Heart left ventricle (tissue), 16 donors: Measurements from ENCODE around the gene ZNF362. TPM values are rescaled to one million over a fixed set of nuclear protein-coding genes. Genes with fewer than 3 reads are reported as not detected.

ENCODE experiments used
- ATAC-seq, 4 donors: fragments of 200-7000 bp; cut with Tn5 transposase; one replicate each; pipeline ENCODE4 v1.9.1; 2020 to 2022; ENCODE audit warnings: moderate library complexity in 4 of 4, mild to moderate bottlenecking in 3 of 4, moderate number of reproducible peaks in 1 of 4
- DNase-seq, 5 donors: peaks; one replicate each; pipeline ENCODE4 v3.0.0-alpha.2; 2020
- H3K27ac ChIP-seq, 12 donors: fragments of 200-600 bp; sonication (generic) in 4 of 12; one replicate each; pipeline versions ENCODE4 v1.5.0 to v1.8.0; 2016 to 2022; ENCODE audit warnings: mild to moderate bottlenecking in 2 of 12
- H3K27me3 ChIP-seq, 9 donors: fragments of 200-600 bp; sonication (generic) in 2 of 9; one replicate each; pipeline versions ENCODE4 v1.5.1 to v1.8.0; 2016 to 2022; ENCODE audit warnings: mild to moderate bottlenecking in 3 of 9
- H3K36me3 ChIP-seq, 9 donors: fragments of 200-600 bp; sonication (generic) in 2 of 9; one replicate each; pipeline versions ENCODE4 v1.5.0 to v1.8.0; 2018 to 2022; ENCODE audit warnings: mild to moderate bottlenecking in 2 of 9
- H3K4me1 ChIP-seq, 12 donors: fragments of 200-600 bp; sonication (generic) in 4 of 12; one replicate each; pipeline versions ENCODE4 v1.5.0 to v1.8.0; 2016 to 2022; ENCODE audit warnings: mild to moderate bottlenecking in 3 of 12
- H3K4me3 ChIP-seq, 12 donors: fragments of 200-600 bp; sonication (generic) in 4 of 12; one replicate each; pipeline versions ENCODE4 v1.5.0 to v1.8.0; 2017 to 2022; ENCODE audit warnings: mild to moderate bottlenecking in 9 of 12, moderate library complexity in 4 of 12
- H3K9me3 ChIP-seq, 12 donors: fragments of 200-600 bp; sonication (generic) in 4 of 12; one replicate each; pipeline versions ENCODE4 v1.5.0 to v1.8.0; 2016 to 2022; ENCODE audit warnings: mild to moderate bottlenecking in 1 of 12
- POLR2A ChIP-seq, 2 donors: fragments of 450-650 bp; IDR thresholded peaks; one replicate each; pipeline ENCODE4 v1.6.1; 2017; ENCODE audit warnings: antibody characterized with exemption in 2 of 2, mild to moderate bottlenecking in 2 of 2, moderate library complexity in 2 of 2
- WGBS, 4 donors: extraction: QIAGEN DNeasy Blood & Tissue Kit in 2 of 4; methylation state at CpG; one replicate each; pipeline versions ENCODE4 v1.1.5 to v1.1.7; 2013 to 2018; 5-methylcytosine and 5-hydroxymethylcytosine counted together
- intact Hi-C, 10 donors: fragments of 100-400 bp; cut with DNase I; formaldehyde crosslinking; loops; one replicate each; pipeline versions ENCODE4 v1.11.1 to v1.14.2; 2022
- polyA plus RNA-seq, 2 donors: library from polyadenylated mRNA; stranded (reverse); fragments of 200-250 nt; gene quantifications; one replicate each; pipeline ENCODE4 v1.2.3, GENCODE V29; 2013
- total RNA-seq, 9 donors: library from RNA; depleted of rRNA in 2 of 9; stranded (reverse); fragments of >200 nt in 2 of 9; fragmentation: NEBNext Ultra II Directional in 3 of 9; extraction: Animal tissue kit (Norgen Biotek cat#: 25700) in 3 of 9; gene quantifications; one replicate each; pipeline versions ENCODE4 v1.1.0 to v1.2.4, GENCODE V29; 2016 to 2023
- TF ChIP-seq, protein P1 (sequence below), 12 donors: fragments of 200-600 bp; sonication (generic) in 4 of 12; IDR thresholded peaks; one replicate each; pipeline versions ENCODE4 v1.5.0 to v1.8.0; 2018 to 2022; ENCODE audit warnings: antibody characterized with exemption in 12 of 12, mild to moderate bottlenecking in 5 of 12
- donor health status: ischemic (EF 13 %, LVEDD 7.1; RV severe dilation, severe dysfunction).
- donor health status: healthy with polysubstance abuse.
- donor health status: DM: no; HTN: yes; CAD: no.
- donor health status: DM: no; HTN: no; CAD: no.
- donor health status: ischemic (EF 25% LVEDD 6.9; RV normal size, moderate dysfunction).
- donor health status: ischemic (EF 25% LVEDD 5.7; RV mildly dilated, moderate dysfunction).
- donor health status: healthy.
- donor health status: DM: yes; HTN: yes; CAD: no.
- donor health status: ischemic (EF 35%, LVEDD 5.7; RV mildly dilated, moderate dysfunction).
- donor health status: nonischemic (EF 11% LVEDD 7.7; RV severe dilation, severe dysfunction).
- donor health status: DM: yes; HTN: yes; CAD: no.
- donor health status: PGD.
- donor health status: ischemic (EF 29% LVEDD 5.4; RV normal size, mild dysfunction).
- donor health status: nonischemic (EF 23%, LVEDD 6.1; RV moderate dilation, normal function).

ZNF362 gene
- total and polyA plus RNA-seq, 11 donors: 11.1 to 39.7 (median 32.5) TPM

- Histone ChIP-seq H3K27me3 (no peaks in the 10 kb centered on the region), H3K4me3 (no peak overlapping the region), H3K9me3 (no peaks in the 10 kb centered on the region), H3K4me1 (peaks cover 0 to 36% (median 17%) of the 10 kb centered on the region in 12 donors), H3K36me3 (peaks cover 0 to 62% (median 41%) of the 10 kb centered on the region in 9 donors), H3K27ac (no peak overlapping the region)
- 77 to 86% (median 83%) methylated on average over 6 of the region's 6 CpGs for WGBS, 4 donors
- DNase-seq (peak in 1 of 5 donors; percentile 5), ATAC-seq (no peak)
- intact Hi-C loops: no loop called here
- TF ChIP-seq POLR2A (IDR thresholded peaks at IDR 0.05): no peak
- TF ChIP-seq, protein P1, sequence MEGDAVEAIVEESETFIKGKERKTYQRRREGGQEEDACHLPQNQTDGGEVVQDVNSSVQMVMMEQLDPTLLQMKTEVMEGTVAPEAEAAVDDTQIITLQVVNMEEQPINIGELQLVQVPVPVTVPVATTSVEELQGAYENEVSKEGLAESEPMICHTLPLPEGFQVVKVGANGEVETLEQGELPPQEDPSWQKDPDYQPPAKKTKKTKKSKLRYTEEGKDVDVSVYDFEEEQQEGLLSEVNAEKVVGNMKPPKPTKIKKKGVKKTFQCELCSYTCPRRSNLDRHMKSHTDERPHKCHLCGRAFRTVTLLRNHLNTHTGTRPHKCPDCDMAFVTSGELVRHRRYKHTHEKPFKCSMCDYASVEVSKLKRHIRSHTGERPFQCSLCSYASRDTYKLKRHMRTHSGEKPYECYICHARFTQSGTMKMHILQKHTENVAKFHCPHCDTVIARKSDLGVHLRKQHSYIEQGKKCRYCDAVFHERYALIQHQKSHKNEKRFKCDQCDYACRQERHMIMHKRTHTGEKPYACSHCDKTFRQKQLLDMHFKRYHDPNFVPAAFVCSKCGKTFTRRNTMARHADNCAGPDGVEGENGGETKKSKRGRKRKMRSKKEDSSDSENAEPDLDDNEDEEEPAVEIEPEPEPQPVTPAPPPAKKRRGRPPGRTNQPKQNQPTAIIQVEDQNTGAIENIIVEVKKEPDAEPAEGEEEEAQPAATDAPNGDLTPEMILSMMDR (IDR thresholded peaks at IDR 0.05): no peak
Observed at GRCh38 chr1:33275195-33275594, 18.9 kb downstream of the ZNF362 start.

GRCh38 chr1:33275706-33276572 is 19.6 kb downstream of the ZNF362 start:
- ATAC-seq: no peak
- WGBS, 4 donors: 91 to 97% (median 96%) methylated on average over 22 to 45 of the region's 45 CpGs
- H3K4me3 ChIP-seq: no peak overlapping the region
- H3K4me1 ChIP-seq: peaks cover 0 to 30% (median 14%) of the 10 kb centered on the region in 12 donors
- DNase-seq: peak in 1 of 5 donors; percentile 53
- H3K36me3 ChIP-seq: peaks cover 0 to 62% (median 49%) of the 10 kb centered on the region in 9 donors
- H3K9me3 ChIP-seq: no peaks in the 10 kb centered on the region
- intact Hi-C loops: no loop called here
- TF ChIP-seq, protein P1 (IDR thresholded peaks at IDR 0.05): no peak
- no peak for TF ChIP-seq POLR2A (IDR thresholded peaks at IDR 0.05)
- no peak overlapping the region for H3K27ac ChIP-seq
- H3K27me3 ChIP-seq: no peaks in the 10 kb centered on the region

DNA sequence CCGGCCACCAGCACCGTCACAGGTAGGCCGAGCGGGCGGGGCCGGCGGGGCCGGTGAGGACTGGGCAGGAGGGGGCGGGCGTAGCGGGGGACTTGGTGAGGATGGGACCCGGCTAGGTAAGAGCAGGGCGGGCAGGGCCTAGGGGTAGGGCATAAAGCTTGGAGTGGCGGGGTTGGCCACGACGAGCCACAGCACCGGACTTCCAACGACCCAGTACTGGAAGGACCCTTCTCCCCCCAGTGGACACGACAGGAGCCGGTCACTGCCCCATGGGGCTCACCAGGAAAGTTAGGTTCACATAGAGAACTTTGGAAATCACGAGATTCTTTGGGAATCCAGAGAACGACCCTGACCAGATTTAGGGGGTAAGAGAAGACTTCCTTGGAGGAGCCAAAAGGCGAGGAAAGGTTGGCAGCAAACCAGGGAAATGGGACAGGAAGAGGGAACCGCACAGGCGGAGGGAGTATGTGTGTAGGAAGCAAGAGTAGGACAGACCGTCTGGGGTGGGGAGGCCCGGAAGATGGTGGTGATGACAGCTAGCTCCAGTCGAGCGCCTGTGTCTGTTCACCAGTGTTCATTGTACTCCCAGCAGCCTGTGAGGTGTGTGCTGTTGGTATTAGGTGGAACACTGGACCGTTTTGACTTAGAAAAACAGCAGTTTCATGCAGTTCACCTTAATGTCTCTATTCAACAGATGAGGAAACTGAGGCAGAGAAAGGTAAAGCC is 20.4 kb downstream of the ZNF362 start:
- H3K36me3 ChIP-seq: peaks cover 0 to 66% (median 57%) of the 10 kb centered on the region in 9 donors
- ATAC-seq: no peak
- peak in 1 of 5 donors; percentile 44 for DNase-seq

More for the DNA sequence above, 20.4 kb downstream of the ZNF362 start:
- 69 to 83% (median 79%) methylated on average over 19 to 30 of the region's 30 CpGs for WGBS, 4 donors
- Histone ChIP-seq H3K4me3 (no peak overlapping the region), H3K4me1 (peaks cover 0 to 23% (median 10%) of the 10 kb centered on the region in 12 donors), H3K27ac (no peak overlapping the region), H3K9me3 (no peaks in the 10 kb centered on the region), H3K27me3 (no peaks in the 10 kb centered on the region)
- TF ChIP-seq POLR2A (IDR thresholded peaks at IDR 0.05): no peak
- TF ChIP-seq, protein P1 (IDR thresholded peaks at IDR 0.05): no peak
- intact Hi-C loops: no loop called here
